GM21390 (cell line): ENCODE results near the gene NT5E.
A peak's percentile ranks its signal among the peaks of the same experiment; 100 is the strongest.
"Not testable (repeated sequence)": the region's sequence is repeated elsewhere in the genome, so short reads cannot be mapped to it uniquely, and the experiment has no call there.

ENCODE experiments used
- ATAC-seq: cut with Tn5 transposase; IDR thresholded peaks from one replicate; pipeline ENCODE4 v1.9.1; 2021; ENCODE audit not compliant: unreplicated experiment

The NT5E gene

GRCh38 chr6:85449818-85450759 is at the start of gene NT5E:
TSS of gene NT5E (plus strand) at chr6:85450083. CDS start at chr6:85450140, 57 bp downstream.
- peak; percentile 78 for ATAC-seq

GRCh38 chr6:85400331-85400730 is 49.6 kb upstream of the NT5E start:
- ATAC-seq = no peak

- ATAC-seq = no peak
Measured at GRCh38 chr6:85401186-85402021, 48.5 kb upstream of the NT5E start.

- no peak for ATAC-seq
Measured at GRCh38 chr6:85402071-85402470, 47.8 kb upstream of the NT5E start.

- no peak for ATAC-seq
Measured at GRCh38 chr6:85402922-85403321, 47.0 kb upstream of the NT5E start.

- no peak for ATAC-seq
Measured at GRCh38 chr6:85403331-85404015, 46.4 kb upstream of the NT5E start.

GRCh38 chr6:85404016-85404563 is 45.8 kb upstream of the NT5E start:
- ATAC-seq = not testable (repeated sequence)

- no peak for ATAC-seq
Measured at GRCh38 chr6:85404564-85405174, 45.2 kb upstream of the NT5E start.

- ATAC-seq = no peak
Measured at GRCh38 chr6:85405175-85405852, 44.6 kb upstream of the NT5E start.

- ATAC-seq = no peak
Measured at GRCh38 chr6:85405853-85406198, 44.1 kb upstream of the NT5E start.

GRCh38 chr6:85406641-85407075 is 43.2 kb upstream of the NT5E start:
- ATAC-seq = no peak

GRCh38 chr6:85408039-85408438 is 41.8 kb upstream of the NT5E start:
- ATAC-seq = no peak

GRCh38 chr6:85412911-85413430 is 36.9 kb upstream of the NT5E start:
- no peak for ATAC-seq

GRCh38 chr6:85416049-85416448 is 33.8 kb upstream of the NT5E start:
- no peak for ATAC-seq

- ATAC-seq = no peak
Measured at GRCh38 chr6:85416766-85417165, 33.1 kb upstream of the NT5E start.

- ATAC-seq = no peak
Measured at GRCh38 chr6:85417336-85417735, 32.5 kb upstream of the NT5E start.

- ATAC-seq = no peak
Measured at GRCh38 chr6:85418059-85418458, 31.8 kb upstream of the NT5E start.

GRCh38 chr6:85419046-85419759 is 30.7 kb upstream of the NT5E start:
- peak; percentile 77 for ATAC-seq

- no peak for ATAC-seq
Measured at GRCh38 chr6:85420551-85420950, 29.3 kb upstream of the NT5E start.
